Loucy (cell line): ENCODE data around the gene CRACDL.

Experiments used
- CTCF ChIP-seq: fragments of 200-600 bp; sonication (generic); conservative IDR thresholded peaks from 2 replicates; pipeline ENCODE4 v1.5.1; 2014; ENCODE audit warnings: mild to moderate bottlenecking, antibody characterized with exemption, low read length
- EZH2phosphoT487 ChIP-seq: fragments of 200-600 bp; IDR thresholded peaks from 2 replicates; pipeline ENCODE4 v1.6.1; 2018; ENCODE audit warnings: antibody characterized with exemption, mild to moderate bottlenecking, moderate library complexity, borderline replicate concordance

GRCh38 chr2:98903064-98903355 is 33.0 kb downstream of the CRACDL start:
- TF ChIP-seq CTCF (no peak), EZH2phosphoT487 (no peak)
